H7 (cell line): Measurements from ENCODE around the gene NFIB. TPM values are rescaled to one million over a fixed set of nuclear protein-coding genes. Genes with fewer than 3 reads are reported as not detected.

Source experiments
- DNase-seq: peaks from one replicate; pipeline ENCODE4 v3.0.0; 2012
- H3K27me3 ChIP-seq: 2 replicates; pipeline ENCODE4 v1.6.0; 2011; ENCODE audit warnings: mild to moderate bottlenecking, low read length; ENCODE audit not compliant: control insufficient read depth, insufficient read depth
- H3K36me3 ChIP-seq: replicated peaks from 2 replicates; pipeline ENCODE4 v1.5.1; 2011; ENCODE audit warnings: low read length; ENCODE audit not compliant: control insufficient read depth, insufficient read depth
- H3K4me3 ChIP-seq: 2 replicates; pipeline ENCODE4 v1.5.1; 2011; ENCODE audit warnings: low read depth, mild to moderate bottlenecking, control low read depth, low read length, moderate library complexity; ENCODE audit not compliant: insufficient read depth
- total RNA-seq: library from RNA; depleted of rRNA; stranded (reverse); fragments of >200 nt; shearing (Covaris generic); gene quantifications from 2 replicates; pipeline ENCODE4 v1.2.3, GENCODE V29; 2014

NFIB gene
- total RNA-seq, 1 experiment from 2014 or later: 5.0 TPM

GRCh38 chr9:14064940-14065339 lies 249.0 kb downstream of the NFIB start:
- no peak overlapping the region for H3K4me3 ChIP-seq
- no peak for DNase-seq
- no peaks in the 10 kb centered on the region for H3K27me3 ChIP-seq
- H3K36me3 ChIP-seq: no peaks in the 10 kb centered on the region

- H3K27me3 ChIP-seq: no peaks in the 10 kb centered on the region
- DNase-seq: no peak
- no peak overlapping the region for H3K4me3 ChIP-seq
- H3K36me3 ChIP-seq: no peaks in the 10 kb centered on the region
Observed at GRCh38 chr9:14063756-14064155, 250.2 kb downstream of the NFIB start.

- H3K4me3 ChIP-seq: no peak overlapping the region
- no peak for DNase-seq
- H3K36me3 ChIP-seq: no peaks in the 10 kb centered on the region
- no peaks in the 10 kb centered on the region for H3K27me3 ChIP-seq
Observed at GRCh38 chr9:14062586-14063221, 251.2 kb downstream of the NFIB start.

GRCh38 chr9:14061936-14062585 lies 251.9 kb downstream of the NFIB start:
- Histone ChIP-seq H3K36me3 (no peaks in the 10 kb centered on the region), H3K4me3 (no peak overlapping the region), H3K27me3 (no peaks in the 10 kb centered on the region)
- DNase-seq: no peak

GRCh38 chr9:14058325-14058688 lies 255.6 kb downstream of the NFIB start:
- no peaks in the 10 kb centered on the region for H3K27me3 ChIP-seq
- DNase-seq: no peak
- no peak overlapping the region for H3K4me3 ChIP-seq
- H3K36me3 ChIP-seq: no peaks in the 10 kb centered on the region

- no peak overlapping the region for H3K4me3 ChIP-seq
- no peaks in the 10 kb centered on the region for H3K36me3 ChIP-seq
- H3K27me3 ChIP-seq: no peaks in the 10 kb centered on the region
- DNase-seq: no peak
Observed at GRCh38 chr9:14057368-14058324, 256.3 kb downstream of the NFIB start.

GRCh38 chr9:14056316-14056861 lies 257.6 kb downstream of the NFIB start:
- Histone ChIP-seq H3K4me3 (no peak overlapping the region), H3K36me3 (no peaks in the 10 kb centered on the region), H3K27me3 (no peaks in the 10 kb centered on the region)
- no peak for DNase-seq

GRCh38 chr9:14054096-14054495 lies 259.8 kb downstream of the NFIB start:
- no peak for DNase-seq
- no peak overlapping the region for H3K4me3 ChIP-seq
- H3K36me3 ChIP-seq: no peaks in the 10 kb centered on the region
- no peaks in the 10 kb centered on the region for H3K27me3 ChIP-seq

- no peak for DNase-seq
- Histone ChIP-seq H3K27me3 (no peaks in the 10 kb centered on the region), H3K36me3 (no peaks in the 10 kb centered on the region), H3K4me3 (no peak overlapping the region)
Observed at GRCh38 chr9:14052359-14052758, 261.6 kb downstream of the NFIB start.

- H3K4me3 ChIP-seq: no peak overlapping the region
- no peaks in the 10 kb centered on the region for H3K36me3 ChIP-seq
- no peak for DNase-seq
- no peaks in the 10 kb centered on the region for H3K27me3 ChIP-seq
Observed at GRCh38 chr9:14051419-14051818, 262.5 kb downstream of the NFIB start.

GRCh38 chr9:14043483-14043882 lies 270.5 kb downstream of the NFIB start:
- H3K36me3 ChIP-seq: no peaks in the 10 kb centered on the region

GRCh38 chr9:14037331-14037730 lies 276.6 kb downstream of the NFIB start:
- Histone ChIP-seq H3K4me3 (no peak overlapping the region), H3K27me3 (no peaks in the 10 kb centered on the region), H3K36me3 (no peaks in the 10 kb centered on the region)
- no peak for DNase-seq

More at GRCh38 chr9:14043483-14043882, 270.5 kb downstream of the NFIB start:
- no peak for DNase-seq
- H3K27me3 ChIP-seq: no peaks in the 10 kb centered on the region
- H3K4me3 ChIP-seq: no peak overlapping the region

GRCh38 chr9:14033067-14033466 lies 280.9 kb downstream of the NFIB start:
- no peak for DNase-seq

More at GRCh38 chr9:14033067-14033466, 280.9 kb downstream of the NFIB start:
- H3K4me3 ChIP-seq: no peak overlapping the region
- H3K27me3 ChIP-seq: no peaks in the 10 kb centered on the region
- no peaks in the 10 kb centered on the region for H3K36me3 ChIP-seq
